H7 (cell line): ENCODE results near the gene FMNL2. TPM values are rescaled to one million over a fixed set of nuclear protein-coding genes. Genes with fewer than 3 reads are reported as not detected.

Experiments
- DNase-seq: peaks from one replicate; pipeline ENCODE4 v3.0.0; 2012
- H3K27me3 ChIP-seq: 2 replicates; pipeline ENCODE4 v1.6.0; 2011; ENCODE audit warnings: mild to moderate bottlenecking, low read length; ENCODE audit not compliant: control insufficient read depth, insufficient read depth
- H3K36me3 ChIP-seq: replicated peaks from 2 replicates; pipeline ENCODE4 v1.5.1; 2011; ENCODE audit warnings: low read length; ENCODE audit not compliant: control insufficient read depth, insufficient read depth
- H3K4me3 ChIP-seq: 2 replicates; pipeline ENCODE4 v1.5.1; 2011; ENCODE audit warnings: low read depth, mild to moderate bottlenecking, control low read depth, low read length, moderate library complexity; ENCODE audit not compliant: insufficient read depth
- total RNA-seq: library from RNA; depleted of rRNA; stranded (reverse); fragments of >200 nt; shearing (Covaris generic); gene quantifications from 2 replicates; pipeline ENCODE4 v1.2.3, GENCODE V29; 2014

The FMNL2 gene
- total RNA-seq, 1 experiment from 2014 or later = 20.0 TPM

DNA sequence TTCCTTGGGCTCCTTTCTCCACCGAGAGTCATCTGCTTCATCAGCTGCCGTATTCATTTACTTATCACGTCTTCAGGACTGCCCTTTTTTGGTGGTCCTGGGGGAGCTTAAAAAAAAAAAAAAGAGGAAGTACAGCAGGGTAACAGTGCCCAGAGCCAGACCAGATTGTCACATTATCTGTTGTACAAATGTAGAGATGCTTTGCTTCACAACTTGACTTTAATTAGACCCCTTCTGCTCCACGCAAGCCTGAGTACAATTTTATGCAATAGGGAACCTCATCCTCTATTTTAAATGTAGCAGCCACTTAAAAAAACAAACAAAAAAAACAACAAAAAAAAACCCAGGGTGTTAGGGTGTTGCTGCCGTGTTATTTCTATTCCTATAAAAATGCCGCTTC is 254.0 kb downstream of the FMNL2 start:
- H3K27me3 ChIP-seq = no peaks in the 10 kb centered on the region
- no peak for DNase-seq
- no peak overlapping the region for H3K4me3 ChIP-seq
- H3K36me3 ChIP-seq = no peaks in the 10 kb centered on the region

GRCh38 chr2:152594022-152594766 is 259.2 kb downstream of the FMNL2 start:
- Histone ChIP-seq H3K36me3 (no peaks in the 10 kb centered on the region), H3K4me3 (no peak overlapping the region), H3K27me3 (no peaks in the 10 kb centered on the region)
- DNase-seq = no peak

DNA sequence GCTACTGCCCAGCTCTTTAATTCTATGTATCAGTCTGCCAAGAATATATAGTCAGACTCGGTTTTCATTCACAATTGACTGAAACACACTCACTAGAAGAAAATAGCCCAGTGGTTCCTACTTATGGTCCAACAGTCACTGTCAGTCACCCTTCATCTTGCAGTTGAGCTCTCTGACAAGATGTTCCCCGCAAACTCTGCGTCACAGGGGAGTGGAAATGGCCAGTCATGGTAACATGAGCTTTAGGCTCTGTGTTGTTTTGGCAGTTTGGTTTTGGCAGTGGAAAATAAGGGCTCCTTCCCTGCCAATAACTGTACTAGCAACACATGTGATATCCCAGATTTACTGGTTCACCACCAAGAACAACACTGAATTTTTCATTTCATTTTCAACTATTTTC is 259.8 kb downstream of the FMNL2 start:
- Histone ChIP-seq H3K4me3 (no peak overlapping the region), H3K36me3 (no peaks in the 10 kb centered on the region), H3K27me3 (no peaks in the 10 kb centered on the region)
- no peak for DNase-seq

DNA sequence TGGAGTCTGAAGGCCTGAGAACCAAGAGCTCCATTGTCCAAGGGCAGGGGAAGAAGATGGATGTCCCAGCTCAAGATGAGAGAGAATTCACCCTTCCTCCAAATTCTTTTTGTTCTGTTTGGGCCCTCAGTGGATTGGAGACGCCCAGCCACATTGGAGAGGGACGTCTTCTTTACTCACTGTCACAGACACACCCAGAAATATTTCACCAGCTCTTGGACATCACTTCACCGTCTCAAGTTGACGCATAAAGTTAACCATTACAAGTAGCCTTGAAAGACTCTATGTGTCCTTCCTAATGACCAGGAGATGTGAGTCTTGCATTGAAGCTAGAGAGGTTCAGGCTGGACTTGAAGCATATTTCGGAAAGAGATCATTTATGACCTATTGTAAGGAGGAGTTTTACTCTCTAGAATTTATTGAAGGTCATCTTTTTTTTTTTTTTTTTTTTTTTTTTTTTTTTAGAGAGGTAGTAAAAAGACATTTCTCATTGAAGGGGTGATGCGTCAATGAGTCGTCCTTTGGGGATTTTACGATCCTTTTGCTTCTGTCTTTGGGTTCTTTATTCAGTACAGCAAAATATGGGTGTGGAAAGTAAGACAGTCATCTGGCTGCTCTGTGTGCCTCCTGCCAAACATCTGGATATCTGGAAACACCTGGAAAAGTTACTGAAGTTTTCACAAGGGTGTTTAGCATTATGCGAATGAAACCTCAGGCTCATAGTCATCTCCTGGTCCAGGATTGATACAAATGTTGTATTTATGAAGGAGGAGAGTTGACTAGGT is 264.2 kb downstream of the FMNL2 start:
- Histone ChIP-seq H3K36me3 (no peaks in the 10 kb centered on the region), H3K27me3 (no peaks in the 10 kb centered on the region), H3K4me3 (no peak overlapping the region)
- no peak for DNase-seq

GRCh38 chr2:152600051-152600657 is 265.2 kb downstream of the FMNL2 start:
- Histone ChIP-seq H3K36me3 (no peaks in the 10 kb centered on the region), H3K4me3 (no peak overlapping the region), H3K27me3 (no peaks in the 10 kb centered on the region)
- DNase-seq = no peak

DNA sequence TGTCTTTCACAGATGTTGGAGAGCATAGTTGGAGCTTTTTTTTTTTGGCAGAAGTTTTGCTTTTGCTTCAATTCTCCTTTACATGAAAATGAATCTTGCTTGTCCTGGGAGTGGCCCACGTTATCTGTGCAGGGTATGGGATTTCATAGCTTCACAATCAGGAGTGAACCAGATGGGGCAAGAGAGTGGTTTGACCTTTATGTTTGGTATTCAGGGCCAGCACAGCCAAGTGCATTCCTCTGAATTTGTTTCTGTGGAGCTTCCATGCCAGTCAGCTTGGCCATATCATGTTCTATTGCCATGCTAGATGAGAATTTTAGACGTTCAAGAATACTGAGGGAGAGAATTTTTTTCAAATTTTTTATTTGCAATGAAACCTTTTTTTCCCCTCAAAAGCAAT is 265.7 kb downstream of the FMNL2 start:
- Histone ChIP-seq H3K36me3 (no peaks in the 10 kb centered on the region), H3K27me3 (no peaks in the 10 kb centered on the region), H3K4me3 (no peak overlapping the region)
- no peak for DNase-seq

DNA sequence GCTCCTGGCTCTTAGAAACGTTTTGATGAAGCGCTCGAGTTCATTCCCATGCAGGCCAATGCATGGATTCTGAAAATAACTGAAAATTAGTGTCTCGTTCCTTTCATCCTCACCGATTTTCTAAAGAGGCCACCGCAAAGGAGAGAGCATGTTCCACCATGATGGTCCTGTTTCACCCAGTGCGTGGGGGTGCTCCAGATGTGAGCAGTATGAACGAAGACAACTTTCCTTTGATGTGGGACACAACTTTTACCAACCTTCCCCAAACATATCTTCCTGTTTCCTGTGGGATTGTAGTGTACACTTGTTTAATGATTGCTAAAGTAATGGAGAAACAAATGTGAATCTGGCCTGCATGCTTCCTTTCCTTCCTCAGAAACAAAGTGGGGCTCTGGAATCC is 267.8 kb downstream of the FMNL2 start:
- Histone ChIP-seq H3K36me3 (no peaks in the 10 kb centered on the region), H3K4me3 (no peak overlapping the region), H3K27me3 (no peaks in the 10 kb centered on the region)
- no peak for DNase-seq

GRCh38 chr2:152603166-152603565 is 268.2 kb downstream of the FMNL2 start:
- no peaks in the 10 kb centered on the region for H3K36me3 ChIP-seq
- H3K27me3 ChIP-seq = no peaks in the 10 kb centered on the region
- no peak for DNase-seq
- no peak overlapping the region for H3K4me3 ChIP-seq

GRCh38 chr2:152606081-152606480 is 271.1 kb downstream of the FMNL2 start:
- Histone ChIP-seq H3K27me3 (no peaks in the 10 kb centered on the region), H3K36me3 (no peaks in the 10 kb centered on the region), H3K4me3 (no peak overlapping the region)
- DNase-seq = no peak

DNA sequence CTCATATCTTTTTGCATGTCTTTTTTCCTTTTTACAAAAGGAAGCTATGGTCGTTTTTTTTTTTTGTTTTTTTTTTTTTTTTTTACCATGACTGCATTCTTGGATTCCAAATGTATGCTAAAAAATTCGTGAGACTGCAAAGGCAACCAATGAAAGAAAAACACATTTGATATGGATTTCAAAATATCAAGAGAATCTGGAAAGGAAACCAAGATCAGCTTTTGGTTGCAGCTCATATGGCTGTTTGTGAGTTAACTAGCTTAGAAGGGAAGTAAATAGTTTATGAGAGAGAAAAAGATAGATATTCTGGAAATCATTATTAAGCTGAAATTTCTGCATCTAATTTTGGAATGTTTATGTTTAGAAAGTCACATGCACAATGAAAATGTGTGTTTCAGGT is 272.0 kb downstream of the FMNL2 start:
- Histone ChIP-seq H3K36me3 (peaks cover 3% of the 10 kb centered on the region; the same call in 1 of the 2 replicates), H3K27me3 (no peaks in the 10 kb centered on the region), H3K4me3 (no peak overlapping the region)
- no peak for DNase-seq

DNA sequence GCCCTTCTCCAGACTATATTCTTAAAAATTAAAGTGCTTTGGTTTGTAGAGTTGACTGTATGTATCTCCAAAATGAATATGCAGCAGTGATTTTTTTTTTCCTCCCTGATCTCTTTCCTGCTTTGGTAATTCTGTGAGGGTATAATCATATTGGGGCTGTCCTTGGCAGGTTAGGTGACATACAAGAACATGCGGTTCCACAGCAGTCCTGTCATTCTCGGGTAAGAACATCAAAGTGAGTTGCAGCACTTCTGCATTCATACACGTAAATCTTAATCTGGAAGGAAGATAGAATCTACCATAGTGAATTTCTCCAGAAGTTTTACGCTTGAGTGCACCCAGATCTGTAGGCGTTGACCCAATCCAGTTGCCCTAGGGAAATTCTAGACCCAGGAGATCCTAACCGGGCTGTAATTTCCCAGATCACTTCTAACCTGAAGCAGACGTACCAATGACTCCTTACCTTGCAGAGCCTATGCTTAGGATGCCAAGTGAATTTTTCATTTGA is 272.9 kb downstream of the FMNL2 start:
- Histone ChIP-seq H3K4me3 (no peak overlapping the region), H3K27me3 (no peaks in the 10 kb centered on the region), H3K36me3 (peaks cover 3% of the 10 kb centered on the region; the same call in 1 of the 2 replicates)
- DNase-seq = no peak

GRCh38 chr2:152609154-152609553 is 274.2 kb downstream of the FMNL2 start:
- Histone ChIP-seq H3K27me3 (no peaks in the 10 kb centered on the region), H3K36me3 (peaks cover 3% of the 10 kb centered on the region), H3K4me3 (no peak overlapping the region)
- DNase-seq = no peak

GRCh38 chr2:152609699-152610098 is 274.7 kb downstream of the FMNL2 start:
- H3K4me3 ChIP-seq = no peak overlapping the region
- no peak for DNase-seq
- no peaks in the 10 kb centered on the region for H3K27me3 ChIP-seq
- peaks cover 3% of the 10 kb centered on the region for H3K36me3 ChIP-seq

DNA sequence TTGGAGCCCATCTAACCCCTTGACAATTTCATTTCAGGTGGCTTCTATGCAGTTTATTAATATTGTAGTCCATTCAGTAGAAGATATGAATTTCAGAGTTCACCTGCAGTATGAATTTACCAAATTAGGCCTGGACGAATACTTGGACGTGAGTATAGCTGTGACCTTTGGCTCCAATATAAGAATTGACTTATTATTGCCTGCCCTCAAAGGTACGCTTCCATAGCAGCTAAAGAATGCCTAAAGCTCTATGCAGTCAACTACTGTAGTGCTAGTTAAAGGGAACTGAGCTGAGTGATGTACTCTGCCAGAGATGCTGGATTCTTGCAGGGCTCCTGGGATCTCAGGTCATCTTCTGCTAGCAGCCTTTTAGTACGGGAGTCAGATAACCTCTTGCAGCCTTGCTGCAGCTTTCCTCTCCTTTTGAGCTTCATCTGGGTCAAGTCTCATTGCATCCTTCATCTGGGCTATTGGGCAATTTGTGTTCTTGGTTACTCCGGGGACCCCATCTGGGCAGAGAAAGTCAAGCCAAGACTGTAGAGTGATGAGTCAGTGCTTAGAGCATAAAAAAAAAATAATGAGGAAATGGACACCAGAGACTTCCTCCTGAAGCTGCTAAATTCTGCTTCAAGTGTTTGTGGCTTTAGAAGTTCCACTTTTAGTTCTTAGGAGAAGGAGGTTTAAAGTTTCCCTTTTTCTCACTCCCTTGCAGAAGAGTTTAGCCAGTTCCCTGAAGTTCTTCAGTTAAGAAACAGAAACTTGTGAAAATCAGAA is 276.7 kb downstream of the FMNL2 start:
- no peak for DNase-seq
- H3K36me3 ChIP-seq = peaks cover 5% of the 10 kb centered on the region
- H3K27me3 ChIP-seq = no peaks in the 10 kb centered on the region
- no peak overlapping the region for H3K4me3 ChIP-seq
